ENCODE measurements around the gene DCAF15. TPM values are rescaled to one million over a fixed set of nuclear protein-coding genes. Genes with fewer than 3 reads are reported as not detected.
A peak's percentile ranks its signal among the peaks of the same experiment; 100 is the strongest.

The DCAF15 gene
- total RNA-seq, 1 donor from 2014 or later, result 24.7 TPM

GRCh38 chr19:13984186-13984585 lies 31.9 kb downstream of the DCAF15 start:
- intact Hi-C loops (cut with DNase I), result no loop called here
- DNase-seq (ENCODE audit: low spot score) (no peak), ATAC-seq (no peak)

- DNase-seq (ENCODE audit: low spot score) (no peak), ATAC-seq (no peak)
- intact Hi-C loops (cut with DNase I), result no loop called here
Observed at GRCh38 chr19:13984875-13985741, 32.8 kb downstream of the DCAF15 start.

DNA sequence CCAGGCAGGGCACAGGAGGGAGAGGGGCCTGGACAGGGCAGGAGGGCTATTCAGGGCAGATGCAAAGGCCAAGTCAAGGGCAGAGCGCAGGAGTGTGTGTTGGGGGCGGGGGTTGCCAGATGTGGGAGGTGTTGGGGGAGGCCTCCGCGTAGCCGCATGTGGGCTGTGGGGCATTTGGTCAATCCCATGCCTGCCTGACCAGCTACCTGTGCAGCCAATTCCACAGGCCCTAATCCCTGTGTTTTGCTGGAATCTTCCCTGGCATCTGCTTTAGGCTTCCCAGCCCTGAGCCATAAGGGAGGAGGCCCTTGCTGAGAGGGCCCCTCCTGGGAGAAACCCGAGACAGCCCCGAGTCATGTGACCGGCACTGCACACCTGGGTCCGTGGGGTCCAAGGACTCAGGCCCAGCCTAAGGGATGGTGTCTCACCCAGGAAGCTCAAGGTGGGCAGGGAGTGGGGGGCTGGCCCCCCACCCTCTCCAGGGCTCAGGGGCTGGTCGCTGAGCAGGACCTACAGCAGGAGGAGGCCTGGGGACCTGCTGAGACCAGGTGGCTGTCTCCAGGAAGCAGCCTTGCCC lies 33.5 kb downstream of the DCAF15 start:
- no peak for DNase-seq (ENCODE audit: low spot score)
- intact Hi-C loops (cut with DNase I), result no loop called here
- ATAC-seq, result peak; percentile 14

DNA sequence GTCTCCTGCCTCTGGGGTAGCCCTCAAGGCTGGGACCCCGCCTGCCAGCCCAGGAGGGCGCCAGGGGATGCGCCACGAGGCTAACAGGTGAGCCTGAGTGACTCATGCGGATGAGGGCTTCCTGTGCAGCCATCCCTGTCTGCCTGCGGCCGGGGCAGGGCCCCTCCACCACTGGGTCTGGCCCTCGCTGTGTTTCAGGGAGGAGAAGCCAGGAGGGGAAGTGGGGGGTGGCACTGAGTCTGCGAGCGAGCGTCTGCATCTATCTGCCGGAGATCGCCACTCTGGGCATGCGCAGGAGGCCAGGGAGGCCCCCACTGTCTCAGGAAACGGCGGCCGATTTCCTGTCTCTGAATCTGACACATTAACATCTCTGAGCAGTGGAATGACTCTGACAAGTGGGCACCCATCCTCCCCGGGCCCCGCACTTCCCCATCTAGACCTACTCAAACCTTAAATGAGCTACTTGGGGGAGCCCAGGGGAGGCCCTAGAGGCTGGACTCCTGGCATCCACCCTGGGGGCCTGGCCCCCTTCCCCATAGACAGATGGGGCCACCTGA lies 34.1 kb downstream of the DCAF15 start:
- intact Hi-C loops (cut with DNase I), result no loop called here
- ATAC-seq (peak; percentile 83), DNase-seq (ENCODE audit: low spot score) (peak; percentile 88)

GRCh38 chr19:13987101-13987890 lies 35.0 kb downstream of the DCAF15 start:
- ATAC-seq, result peak; percentile 38
- no peak for DNase-seq (ENCODE audit: low spot score)
- intact Hi-C loops (cut with DNase I), result no loop called here

GRCh38 chr19:13989487-13989886 lies 37.2 kb downstream of the DCAF15 start:
- intact Hi-C loops (cut with DNase I), result no loop called here
- ATAC-seq (no peak), DNase-seq (ENCODE audit: low spot score) (no peak)

DNA sequence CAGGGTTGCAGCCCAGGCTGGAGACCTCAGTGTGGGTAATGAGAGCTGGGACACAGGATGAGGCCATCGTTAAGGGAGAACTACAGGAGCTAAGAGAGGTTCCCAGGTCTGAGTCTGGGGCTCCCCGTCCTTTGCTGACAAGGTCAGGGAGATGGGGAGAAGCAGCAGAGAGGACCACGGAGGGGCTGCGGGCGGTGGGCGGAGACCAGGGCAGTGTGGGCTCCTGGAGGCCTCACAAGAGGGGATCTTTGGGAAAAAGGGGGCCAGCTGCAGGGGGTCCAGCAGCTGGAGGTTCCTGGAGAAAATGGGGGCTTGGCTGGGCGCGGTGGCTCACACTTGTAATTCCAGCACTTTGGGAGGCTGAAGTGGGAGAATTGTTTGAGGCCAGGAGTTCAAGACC lies 37.8 kb downstream of the DCAF15 start:
- no peak for ATAC-seq
- DNase-seq (ENCODE audit: low spot score), result no peak
- intact Hi-C loops (cut with DNase I), result no loop called here

DNA sequence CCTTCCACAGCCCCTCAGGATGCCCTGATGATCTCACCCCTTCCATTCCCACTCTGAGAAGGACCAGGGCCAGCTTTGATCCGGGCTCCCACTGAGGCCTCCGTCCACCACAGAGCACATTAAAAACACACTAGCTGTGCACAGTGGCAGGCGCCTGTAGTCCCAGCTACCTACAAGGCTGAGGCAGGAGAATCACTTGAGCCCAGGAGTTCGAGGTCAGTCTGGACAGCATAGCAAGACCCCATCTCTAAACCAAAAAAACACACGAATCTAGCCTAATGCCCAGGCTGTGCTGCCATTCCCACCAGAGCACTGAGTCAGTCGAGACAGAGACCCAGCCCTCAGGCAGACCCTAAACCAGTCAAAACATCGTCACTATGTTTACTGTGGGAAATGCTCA lies 39.7 kb downstream of the DCAF15 start:
- DNase-seq (ENCODE audit: low spot score) (no peak), ATAC-seq (no peak)
- intact Hi-C loops (cut with DNase I), result no loop called here

GRCh38 chr19:13993590-13994300 lies 41.4 kb downstream of the DCAF15 start:
- DNase-seq (ENCODE audit: low spot score) (no peak), ATAC-seq (no peak)
- intact Hi-C loops (cut with DNase I), result no loop called here

- DNase-seq (ENCODE audit: low spot score) (no peak), ATAC-seq (peak; percentile 61)
- intact Hi-C loops (cut with DNase I), result no loop called here
Observed at GRCh38 chr19:13995017-13995728, 42.9 kb downstream of the DCAF15 start.

DNA sequence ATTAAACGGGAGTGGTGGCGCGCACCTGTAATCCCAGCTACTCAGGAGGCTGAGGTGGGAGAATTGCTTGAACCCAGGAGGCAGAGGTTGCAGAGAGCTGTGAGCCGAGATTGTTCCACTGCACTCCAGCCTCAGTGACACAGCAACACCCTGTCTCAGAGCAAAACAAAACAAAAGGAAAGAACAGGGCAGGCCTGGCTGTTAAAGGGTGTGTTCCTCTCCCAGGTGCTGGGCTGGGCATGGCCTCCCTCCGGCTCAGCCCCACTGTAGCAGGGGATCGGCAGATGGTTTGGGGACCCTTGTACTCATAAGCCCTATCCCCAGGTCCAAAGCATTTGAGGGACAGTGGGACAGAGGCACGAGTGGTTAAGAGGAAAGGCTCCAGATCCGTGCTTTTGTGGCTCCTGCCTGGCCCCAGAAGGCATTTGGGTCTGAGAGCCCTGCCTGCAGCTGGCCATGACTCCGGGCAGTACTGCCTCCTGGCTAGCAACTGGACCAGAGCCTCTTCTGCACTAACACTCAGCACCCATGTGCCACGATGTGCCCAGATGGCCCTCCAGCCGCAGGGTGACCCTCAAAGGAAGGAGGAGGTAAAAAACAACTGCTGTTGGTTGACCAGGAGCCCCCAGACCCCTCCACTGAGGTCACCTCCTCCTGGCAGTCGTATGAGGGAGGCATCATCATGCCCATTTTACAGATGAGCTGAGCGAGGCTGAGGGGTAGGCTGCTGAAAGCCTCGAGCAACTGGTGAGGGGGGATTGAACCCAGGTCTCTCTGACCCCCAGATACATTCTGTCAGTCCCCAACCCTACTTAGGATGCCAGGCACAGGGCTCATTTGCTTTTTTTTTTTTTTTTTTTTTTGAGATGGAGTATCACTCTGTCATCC lies 43.8 kb downstream of the DCAF15 start:
- intact Hi-C loops (cut with DNase I), result no loop called here
- DNase-seq (ENCODE audit: low spot score), result no peak
- no peak for ATAC-seq

- ATAC-seq (no peak), DNase-seq (ENCODE audit: low spot score) (no peak)
- intact Hi-C loops (cut with DNase I), result no loop called here
Observed at GRCh38 chr19:13996928-13997630, 44.8 kb downstream of the DCAF15 start.

DNA sequence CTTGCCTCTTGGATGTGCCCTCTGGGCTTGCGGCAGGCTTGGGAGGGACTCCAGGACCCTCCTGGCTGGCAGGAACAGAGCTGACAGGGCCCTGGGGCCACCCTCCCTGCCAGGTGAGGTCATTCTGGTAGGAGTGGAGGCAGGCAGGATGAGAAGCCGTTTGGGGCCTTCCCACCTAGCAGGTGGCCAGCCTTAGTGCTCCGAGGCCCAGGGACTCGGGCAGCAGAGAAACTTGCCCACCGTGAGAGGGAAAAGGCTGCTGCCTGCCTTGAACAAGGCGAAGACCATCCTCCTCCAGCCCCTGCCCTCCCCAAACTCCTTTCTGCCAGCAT lies 45.3 kb downstream of the DCAF15 start:
- ATAC-seq (no peak), DNase-seq (ENCODE audit: low spot score) (no peak)
- intact Hi-C loops (cut with DNase I), result no loop called here

DNA sequence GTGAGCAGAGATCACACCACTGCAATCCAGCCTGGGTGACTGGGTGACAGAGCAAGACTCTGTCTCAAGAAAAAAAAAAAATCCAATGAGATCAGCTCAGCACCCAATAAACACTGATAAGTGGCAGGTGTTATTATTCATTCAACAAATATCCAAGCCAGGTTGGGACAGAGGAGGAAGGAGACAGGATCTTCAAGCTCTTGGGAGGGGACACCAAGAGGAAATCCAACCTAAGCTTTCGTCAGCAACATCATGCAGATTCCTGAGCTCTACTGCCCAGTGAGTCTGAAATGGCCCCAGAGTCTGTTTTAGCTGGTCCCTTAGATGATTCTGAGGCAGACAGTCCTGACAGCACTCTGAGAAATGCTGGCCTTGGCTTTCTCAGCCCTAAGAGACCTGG lies 46.1 kb downstream of the DCAF15 start:
- no peak for DNase-seq (ENCODE audit: low spot score)
- intact Hi-C loops (cut with DNase I), result no loop called here
- no peak for ATAC-seq

- DNase-seq (ENCODE audit: low spot score) (no peak), ATAC-seq (no peak)
- intact Hi-C loops (cut with DNase I), result no loop called here
Observed at GRCh38 chr19:13999085-13999484, 46.8 kb downstream of the DCAF15 start.

DNA sequence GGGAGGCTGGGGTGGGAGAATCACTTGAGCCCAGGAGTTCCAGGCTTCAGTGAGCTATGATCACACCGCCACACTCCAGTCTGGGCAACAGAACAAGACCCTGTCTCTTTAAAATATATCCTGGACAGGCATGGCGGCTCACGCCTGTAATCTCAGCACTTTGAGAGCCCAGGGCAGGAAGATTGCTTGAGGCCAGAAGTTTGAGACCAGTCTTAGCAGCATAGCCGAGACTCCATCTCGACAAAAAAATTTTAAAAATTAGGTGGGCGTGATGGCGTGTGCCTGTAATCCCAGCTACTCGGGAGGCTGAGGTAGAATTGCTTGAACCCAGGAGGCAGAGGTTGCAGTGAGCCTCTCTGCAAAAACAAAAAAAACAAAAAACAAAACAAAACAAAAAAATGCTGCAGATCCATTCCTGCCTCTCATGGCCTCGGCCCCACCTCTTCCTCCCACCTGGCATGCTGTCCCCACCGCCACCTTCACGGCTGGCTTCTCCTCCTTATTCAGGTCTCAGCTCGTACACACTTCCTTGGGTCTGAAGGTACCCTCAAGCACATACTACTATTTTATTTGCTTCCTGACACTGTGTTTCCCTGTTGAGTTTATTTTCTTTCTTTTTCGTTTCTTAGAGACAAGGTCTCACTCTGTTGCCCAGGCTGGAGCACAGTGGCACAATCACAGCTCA lies 48.5 kb downstream of the DCAF15 start:
- ATAC-seq, result no peak
- no peak for DNase-seq (ENCODE audit: low spot score)
- intact Hi-C loops (cut with DNase I), result no loop called here
